Activated CD8-positive, alpha-beta memory T cell treated with anti-CD3 and anti-CD28 coated beads, Interleukin-2, amount 50 U/mL, for 24 hours (primary cell): ENCODE data around the gene PPA2.
A peak's percentile ranks its signal among the peaks of the same experiment; 100 is the strongest.
"Not testable (repeated sequence)": the region's sequence is repeated elsewhere in the genome, so short reads cannot be mapped to it uniquely, and the experiment has no call there.

Experiments used
- DNase-seq: peaks from one replicate; pipeline ENCODE4 v3.0.0-alpha.2; 2020; ENCODE audit errors: extremely low read depth

The PPA2 gene

DNA sequence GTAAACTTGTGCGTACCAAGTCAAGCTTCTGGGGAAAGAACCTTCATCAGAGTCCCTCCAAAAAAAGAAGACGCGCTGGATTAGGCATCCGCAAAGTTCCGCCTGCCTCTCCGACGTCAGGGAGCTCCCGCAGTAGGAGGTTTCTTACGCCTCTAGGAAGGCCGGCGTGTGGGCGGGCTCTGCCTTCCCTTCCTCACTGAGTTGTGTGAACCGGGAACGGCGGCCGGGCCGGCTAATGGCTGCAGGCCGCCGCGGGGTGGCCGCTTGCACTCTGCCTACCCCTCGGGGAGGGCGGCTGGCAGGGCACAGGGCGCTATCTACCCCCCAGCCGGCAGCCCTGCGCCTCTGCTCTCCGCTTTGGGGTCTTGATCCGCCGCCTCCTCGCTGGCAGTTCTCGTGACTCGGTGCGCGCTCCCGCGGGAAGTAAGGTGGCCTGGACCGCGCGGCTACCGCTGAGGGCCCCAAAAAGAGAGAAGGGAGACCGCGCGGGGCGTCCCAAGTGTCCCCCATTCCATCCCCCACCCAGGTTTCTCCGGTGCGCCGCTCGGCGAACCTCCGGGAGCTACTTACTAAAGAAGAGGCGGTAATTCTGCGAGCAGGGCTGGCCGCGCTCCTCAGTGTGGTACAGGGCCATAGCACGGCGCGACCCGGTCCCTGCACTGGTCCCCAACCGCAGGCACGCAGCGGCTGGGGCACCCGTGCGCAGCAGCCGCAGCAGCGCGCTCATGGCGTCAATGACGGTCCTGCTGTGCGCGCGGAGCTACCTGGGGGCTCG lies at the start of gene PPA2:
Gene PPA2, minus strand, starts transcription at position 739 of the 775 bp plus-strand sequence. Its CDS starts 12 bp downstream, at position 727.
- DNase-seq = peak; percentile 49

DNA sequence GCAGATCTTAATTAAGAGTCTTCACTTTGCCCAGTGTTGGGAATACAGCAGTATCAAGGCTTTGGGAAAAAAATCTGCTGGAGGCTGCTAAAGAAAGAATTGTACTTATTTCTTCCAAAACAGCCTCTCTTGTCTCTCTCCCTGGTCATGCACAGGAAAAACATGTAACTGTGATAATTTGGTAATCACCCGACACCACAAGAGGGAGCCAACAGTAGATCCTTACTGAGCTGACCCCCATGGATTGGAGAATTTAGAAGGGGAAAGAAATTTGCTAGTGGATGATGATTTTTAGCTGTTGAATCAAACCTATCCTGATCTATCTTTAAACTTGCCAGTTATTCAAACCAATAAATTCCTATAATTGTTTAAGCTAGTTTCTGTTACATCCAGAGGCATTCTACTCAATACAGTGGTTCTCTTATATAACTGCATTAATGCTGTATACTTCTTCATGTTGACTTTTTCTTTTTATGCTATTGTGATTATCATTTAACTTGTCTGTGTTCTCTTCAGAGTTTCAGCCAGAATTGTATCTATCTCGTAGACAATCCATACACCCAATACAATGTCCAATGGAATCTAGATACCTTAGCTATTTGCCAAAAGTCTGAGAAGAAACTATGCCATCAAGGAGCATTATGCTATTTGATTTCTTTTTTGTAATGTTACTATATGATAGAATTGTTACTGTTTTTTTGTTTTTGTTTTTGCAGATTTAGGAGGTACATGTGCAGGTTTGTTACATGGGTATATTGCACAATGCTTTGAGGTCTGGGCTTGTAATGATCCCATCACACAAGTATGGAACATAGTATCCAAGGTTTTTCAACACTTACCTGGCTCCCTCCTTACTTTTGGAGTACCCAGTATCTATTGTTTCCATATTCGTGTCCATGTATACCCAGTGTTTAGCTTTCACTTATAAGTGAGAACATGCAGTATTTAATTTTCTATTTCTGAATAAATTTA lies 47.2 kb upstream of the PPA2 start:
- DNase-seq = no peak

DNA sequence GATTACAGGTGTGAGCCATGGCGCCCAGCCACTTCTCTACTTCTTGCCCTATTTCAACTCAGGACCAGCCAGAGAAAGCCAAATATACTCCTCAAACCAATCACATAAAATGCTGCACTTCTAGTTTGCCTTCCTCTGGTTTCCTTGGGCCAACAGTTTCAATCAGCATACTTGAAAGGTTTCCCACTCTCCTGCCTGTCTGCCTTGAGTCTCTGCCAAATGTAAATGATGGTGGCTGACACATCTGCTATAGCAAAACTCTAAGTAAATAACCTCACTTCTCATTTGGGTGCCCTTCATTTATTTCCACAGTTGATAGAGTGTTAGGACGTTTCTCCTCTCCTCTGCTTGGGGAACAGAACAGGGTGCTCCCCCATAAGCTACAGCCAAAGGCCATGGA lies 36.4 kb upstream of the PPA2 start:
- DNase-seq = no peak

DNA sequence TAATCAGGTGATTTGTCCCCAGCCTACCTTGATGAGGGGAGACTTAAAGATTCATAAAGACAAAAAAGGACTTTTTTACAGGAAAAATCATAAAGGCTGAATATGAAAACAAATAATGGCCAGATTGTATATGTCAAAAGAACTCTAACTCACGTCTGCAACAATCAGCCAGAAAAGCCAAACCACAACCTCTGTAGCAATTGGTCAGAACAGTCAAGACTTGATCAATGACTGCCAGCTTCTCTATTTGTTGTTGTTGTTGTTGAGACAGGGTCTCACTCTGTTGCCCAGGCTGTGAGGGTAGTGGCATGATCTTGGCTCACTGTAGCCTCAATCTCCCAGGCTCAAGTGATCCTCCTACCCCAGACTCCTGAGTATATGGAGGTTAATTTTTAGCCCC lies 35.9 kb upstream of the PPA2 start:
- no peak for DNase-seq

DNA sequence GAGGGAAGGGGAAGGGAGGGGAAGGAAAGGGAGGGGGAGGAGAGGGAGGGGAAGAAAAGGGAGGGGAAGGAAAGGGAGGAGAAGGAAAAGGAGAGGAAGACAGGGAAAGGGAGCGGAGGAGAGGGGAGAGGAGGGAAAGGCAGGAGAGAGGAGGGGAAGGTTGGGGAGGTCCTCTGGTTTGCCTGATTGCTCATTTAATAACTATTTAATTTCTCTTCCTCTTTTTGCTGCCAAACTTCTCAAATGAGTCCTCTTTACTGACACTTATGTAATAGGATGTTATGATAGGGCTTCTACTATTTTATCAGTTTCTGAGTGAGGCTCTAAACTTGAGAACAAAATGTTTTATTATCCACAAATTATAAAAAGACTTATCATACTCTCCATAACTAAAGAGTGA lies 35.4 kb upstream of the PPA2 start:
- no peak for DNase-seq

DNA sequence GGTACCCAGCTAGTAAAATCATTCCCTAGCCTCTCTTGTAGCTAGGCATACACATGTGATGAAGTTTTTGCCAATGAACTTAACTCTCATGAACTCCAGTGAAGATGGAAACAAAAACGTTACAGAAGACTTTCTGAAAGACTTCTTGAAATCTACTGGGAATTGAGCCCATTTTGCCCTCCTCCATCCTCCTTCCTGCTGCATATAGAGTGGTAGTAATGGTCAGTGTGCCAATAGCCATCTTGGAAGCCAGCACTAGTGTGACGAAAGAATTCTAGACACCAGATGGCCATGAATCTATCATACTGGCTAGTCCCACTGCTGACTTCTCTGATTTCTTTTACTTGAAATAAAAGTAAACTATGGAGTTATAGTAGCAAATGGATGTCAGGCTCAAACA lies 30.9 kb upstream of the PPA2 start:
- no peak for DNase-seq

DNA sequence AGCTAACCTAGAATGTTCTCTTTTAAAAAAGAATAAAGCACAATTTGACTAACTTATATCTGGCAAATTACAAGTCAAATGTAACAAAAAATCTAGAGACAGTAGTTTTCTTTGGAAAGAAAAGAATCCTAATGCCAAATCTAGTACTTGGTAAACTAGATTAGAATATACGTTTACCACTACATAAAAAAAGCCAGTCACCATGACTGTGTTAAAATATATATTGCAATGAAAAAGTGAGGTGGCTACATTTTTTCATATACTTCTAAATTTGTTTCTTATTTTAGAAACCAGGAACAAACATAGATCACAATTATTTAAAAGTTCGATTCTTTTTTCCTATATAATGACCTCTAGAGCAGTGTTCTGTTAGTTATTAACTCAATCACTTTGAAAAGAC lies 29.6 kb upstream of the PPA2 start:
- DNase-seq = no peak

DNA sequence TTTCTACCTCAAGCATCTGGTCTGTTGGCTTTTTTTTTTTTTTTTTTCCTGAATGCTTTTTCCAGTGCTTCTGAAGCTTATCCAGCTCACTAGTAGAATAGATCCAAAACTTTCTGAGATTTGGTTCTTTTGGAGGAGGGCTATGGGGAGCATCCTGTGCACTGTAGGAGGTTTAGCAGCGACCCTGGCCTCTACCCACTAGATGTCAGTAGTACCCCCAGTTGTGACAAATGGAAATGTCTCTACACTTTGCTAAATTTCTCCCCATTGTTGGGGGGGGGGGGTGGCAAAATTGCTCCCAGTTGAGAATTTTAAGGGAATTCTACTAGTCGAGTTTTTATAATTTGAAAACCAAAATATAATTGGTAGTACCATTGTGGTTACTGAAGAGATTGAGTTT lies 23.0 kb upstream of the PPA2 start:
- DNase-seq = no peak

DNA sequence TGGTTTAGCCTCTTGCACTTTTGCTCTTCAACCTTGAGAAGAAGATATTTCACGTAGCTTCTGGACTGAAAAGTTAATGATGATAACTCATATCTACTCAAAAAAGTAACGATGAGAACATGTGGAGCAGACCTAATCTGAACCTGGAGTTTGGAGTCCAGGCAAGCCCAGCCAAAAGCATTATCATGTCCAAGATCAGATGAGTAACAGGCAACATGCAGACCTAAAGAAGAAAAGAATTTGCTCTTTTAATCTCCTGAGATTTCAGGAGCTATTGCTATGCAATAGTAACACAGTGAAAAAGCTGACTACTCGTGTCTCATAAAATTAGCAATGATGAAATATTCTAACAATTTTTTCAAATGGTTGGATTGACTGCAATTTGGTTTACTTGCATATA lies 21.8 kb upstream of the PPA2 start:
- DNase-seq = no peak

DNA sequence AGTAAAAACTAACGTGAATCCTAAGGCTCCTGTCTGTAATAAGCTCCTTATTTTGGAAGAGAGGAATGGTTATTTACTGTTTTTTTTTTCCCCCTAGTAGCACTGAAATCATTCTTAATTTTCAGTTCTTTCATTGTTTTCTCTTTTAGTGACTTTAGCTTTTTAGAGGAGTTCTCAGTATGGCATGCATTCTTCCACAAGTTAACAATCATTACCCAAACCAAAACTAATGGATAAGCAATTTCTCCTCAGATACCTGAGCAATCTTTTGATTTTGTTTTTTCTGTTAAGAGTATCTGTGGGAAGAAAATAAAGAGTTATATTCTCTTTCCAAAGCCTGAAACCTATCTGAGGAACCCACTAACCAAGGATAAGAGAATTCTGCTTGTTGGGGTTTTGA lies 16.7 kb upstream of the PPA2 start:
- DNase-seq = no peak

DNA sequence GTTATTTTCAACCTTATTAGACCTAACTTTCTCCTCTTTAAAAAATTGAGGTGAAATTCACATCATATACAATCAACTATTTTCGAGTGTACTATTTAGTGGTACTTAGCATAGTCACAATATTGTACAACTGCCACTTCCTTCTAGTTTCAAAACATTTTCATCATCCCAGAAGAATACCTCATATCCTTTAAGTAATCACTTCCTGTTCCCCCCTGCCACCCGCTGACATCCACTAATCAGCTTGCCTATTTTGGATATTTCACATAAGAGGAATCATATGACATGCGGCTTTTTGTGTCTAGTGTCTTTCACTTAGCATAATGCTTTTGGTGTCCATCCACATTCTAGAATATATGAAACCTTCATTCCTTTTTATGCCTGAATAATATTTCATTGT lies 10.0 kb upstream of the PPA2 start:
- DNase-seq = no peak

DNA sequence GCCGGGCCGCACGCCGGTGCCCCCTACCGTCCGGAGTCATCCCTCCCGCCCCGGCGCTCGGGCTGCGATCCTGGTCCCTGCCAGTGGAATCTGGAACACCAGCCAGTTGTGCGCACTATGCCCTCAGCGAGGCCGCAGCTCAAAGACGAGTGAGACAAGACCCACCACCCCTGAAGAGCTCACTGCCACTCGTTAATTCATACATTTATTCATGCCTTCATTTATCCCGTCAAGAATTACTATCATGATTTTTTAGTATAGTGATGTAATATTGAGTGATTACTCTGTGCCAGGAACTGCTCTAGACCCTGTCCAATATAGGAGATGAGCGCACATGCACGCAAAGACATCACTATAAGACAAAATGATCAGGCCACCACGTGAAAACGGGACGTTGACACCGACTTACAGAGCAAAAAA lies 247 bp upstream of the PPA2 start:
- DNase-seq = no peak

DNA sequence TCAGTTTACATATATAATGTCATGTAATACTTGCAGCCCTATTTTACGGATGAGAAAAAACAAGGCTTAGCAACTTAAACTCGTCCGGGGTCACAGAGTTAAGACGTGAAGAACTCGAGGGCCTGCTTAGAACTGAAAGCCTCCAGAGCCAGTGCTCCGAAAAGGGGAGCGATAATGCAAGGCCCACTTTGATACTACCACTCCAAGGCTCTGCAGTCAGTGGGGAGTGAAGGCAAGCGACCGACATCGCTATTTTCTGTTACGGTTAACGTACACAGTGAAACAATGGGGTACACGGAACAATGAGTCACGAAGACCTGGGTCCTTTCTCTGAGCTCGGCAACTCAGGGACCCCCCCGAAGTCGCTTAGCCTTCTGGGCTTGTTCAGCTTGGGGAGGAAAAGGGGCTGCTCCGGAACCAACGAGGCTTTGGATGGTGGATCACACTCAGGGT lies 965 bp downstream of the PPA2 start:
- peak; percentile 30 for DNase-seq

DNA sequence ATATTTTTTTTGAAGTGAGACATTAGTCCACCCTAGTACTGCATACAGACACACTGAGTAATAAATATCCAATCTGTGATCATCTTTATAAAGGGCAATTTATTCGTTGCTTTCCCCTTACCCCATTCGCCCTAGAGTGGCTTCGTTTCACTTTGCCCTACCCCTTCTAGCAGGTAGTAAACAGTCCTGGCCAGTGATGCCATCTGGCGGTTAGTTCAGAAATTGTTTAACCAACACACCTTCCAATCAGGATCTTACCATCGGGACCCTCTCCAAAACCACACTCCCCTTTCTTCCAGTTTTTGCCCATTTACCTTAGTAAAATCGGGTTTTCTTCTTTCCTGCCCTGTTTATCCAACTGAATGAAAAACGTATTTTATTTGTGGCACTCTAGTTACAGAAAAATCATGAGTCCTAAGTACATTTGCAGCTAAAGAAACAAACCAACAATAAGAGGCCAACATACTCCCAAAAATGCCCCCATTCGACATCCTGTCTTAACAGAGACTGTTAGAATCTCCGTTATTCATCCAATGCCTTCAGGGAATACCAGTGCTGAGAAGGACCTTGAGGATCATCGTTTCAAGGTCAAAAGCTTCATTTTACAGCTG lies 2.2 kb downstream of the PPA2 start:
- DNase-seq = peak; percentile 33

DNA sequence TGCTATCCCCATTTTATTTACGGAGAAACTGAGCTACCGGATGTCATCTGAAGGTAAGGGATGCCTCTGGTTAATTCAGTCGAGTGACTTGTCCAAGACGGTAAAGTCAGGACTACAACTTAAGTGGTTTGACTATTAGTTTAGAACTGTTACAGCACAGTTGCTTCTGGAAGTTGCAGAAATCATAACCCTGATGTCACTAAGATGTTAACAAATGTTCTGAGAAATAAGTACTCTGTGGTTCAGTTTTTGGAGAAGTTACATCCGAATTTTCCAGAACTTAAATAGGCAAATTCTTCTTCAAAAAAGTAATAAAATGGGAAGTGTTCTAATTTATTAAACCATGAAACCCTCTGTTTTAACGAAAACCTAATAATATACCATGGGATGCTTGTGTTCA lies 3.1 kb downstream of the PPA2 start:
- DNase-seq = no peak

DNA sequence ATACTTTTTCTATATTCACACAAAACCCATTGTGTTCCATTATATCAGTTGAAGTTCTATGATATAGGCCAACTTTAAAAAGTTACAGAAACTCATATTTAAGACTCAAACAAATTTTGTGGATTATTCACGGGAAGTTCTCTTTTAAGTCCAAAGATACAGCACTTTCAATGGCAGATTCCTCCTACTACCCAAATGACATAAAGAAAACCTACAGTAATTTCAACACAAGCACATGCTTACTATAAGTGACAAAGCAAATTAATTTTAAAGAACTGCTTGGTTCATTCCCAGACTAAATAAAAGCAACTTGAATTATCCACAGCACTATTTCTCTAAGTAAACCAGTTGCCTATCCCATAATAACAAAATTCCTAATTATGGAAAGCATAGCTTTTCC lies 4.1 kb downstream of the PPA2 start:
- no peak for DNase-seq

DNA sequence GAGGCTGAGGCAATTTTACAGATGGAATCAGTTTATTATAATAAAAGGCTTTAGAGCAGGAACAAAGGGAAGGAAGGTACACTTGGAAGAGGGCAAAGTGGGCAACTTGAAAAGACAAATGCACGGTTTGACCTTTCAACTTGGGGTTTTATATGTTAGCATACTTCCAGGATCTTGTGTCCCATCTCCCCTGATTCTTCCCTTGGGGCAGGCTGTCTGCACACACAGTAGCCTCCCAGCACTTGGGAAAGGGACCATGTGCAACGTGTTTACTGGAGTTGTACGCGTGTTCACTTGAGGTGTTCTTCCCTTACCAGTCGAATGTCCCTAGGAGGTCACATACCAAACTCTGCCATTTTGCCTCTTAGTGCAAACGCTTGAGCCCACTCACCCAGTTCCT lies 7.3 kb downstream of the PPA2 start:
- no peak for DNase-seq

DNA sequence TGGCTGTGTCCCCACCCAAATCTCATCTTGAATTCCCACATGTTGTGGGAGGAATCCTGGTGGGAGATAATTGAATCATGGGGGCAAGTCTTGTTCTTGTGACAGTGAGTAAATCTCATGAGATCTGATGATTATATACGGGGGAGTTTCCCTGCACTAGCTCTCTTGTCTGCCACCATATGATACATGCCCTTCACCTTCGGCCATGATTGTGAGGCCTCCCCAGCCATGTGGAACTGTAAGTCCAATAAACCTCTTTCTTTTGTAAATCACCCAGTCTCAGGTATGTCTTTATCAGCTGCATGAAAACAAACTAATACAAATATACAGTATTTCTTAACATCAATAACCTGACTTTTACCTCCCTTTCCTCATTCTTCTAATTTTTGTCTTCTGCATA lies 9.3 kb downstream of the PPA2 start:
- not testable (repeated sequence) for DNase-seq

DNA sequence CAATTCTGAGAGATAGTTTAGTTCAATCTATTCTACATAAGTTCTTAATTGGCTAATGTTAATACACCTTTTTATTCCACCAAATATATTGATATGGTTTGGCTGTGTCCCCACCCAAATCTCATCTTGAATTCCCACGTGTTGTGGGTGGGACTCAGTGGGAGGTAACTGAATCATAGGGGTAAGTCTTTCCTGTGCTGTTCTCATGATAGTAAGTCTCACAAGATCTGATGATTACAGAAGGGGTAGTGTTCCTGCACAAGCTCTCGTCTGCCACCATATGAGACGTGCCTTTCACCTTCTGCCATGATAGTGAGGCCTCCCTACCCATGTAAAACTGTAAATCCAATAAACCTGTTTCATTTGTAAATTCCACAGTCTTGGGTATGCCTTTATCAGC lies 11.3 kb downstream of the PPA2 start:
- DNase-seq = no peak

DNA sequence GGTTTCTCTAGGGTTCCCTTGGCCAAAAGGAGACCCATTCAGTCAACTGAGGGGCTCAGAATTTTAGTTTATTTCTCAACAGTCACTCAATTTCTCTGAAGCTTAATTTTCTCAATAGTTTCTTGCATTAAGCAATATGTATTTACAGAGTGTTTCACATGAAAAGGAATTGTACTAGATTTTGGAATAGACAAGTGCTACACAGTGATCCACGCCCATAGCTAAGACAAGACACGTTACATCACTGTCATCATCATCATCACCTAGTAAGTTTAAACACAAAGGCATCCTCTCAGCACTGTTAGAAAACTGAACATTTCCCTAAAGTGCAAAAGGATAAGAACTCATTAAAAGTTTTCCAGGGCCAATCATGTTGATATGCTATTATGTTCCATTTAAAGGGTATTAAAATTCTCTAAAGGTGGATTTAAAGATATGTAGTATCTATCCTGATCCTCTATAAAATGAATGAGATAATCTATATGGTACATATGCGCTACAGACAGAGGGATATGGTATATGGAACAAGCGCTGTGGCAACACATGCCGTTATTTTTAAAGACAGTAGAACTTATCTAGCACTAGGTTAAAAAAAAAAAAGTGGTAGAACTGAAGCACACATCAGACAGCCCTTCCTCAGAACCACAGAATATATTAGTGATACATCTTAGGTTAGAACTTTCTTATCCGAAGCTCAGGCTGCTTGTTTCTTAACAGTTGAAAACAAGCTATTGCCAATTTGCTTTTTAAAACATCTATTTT lies 12.1 kb downstream of the PPA2 start:
- DNase-seq = no peak

DNA sequence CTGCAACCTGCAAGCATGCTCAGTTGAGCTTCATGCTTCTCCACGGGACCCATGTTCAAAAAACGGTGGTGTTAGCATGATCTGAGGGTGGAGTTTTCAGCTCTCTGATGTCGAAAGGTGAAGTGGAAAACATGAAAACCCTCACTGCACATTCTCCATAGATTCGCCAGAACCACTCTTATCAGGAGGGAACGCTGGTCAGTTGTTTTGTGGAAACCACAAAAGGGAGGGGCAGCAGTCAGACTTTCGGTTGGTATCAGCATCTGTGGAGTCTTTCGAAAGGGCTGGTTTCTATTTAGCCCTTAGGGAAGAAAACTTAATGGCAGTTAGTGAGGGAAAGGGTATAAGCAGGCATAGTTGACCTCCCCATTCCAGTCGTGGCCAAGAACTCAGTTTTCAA lies 12.6 kb downstream of the PPA2 start:
- no peak for DNase-seq

DNA sequence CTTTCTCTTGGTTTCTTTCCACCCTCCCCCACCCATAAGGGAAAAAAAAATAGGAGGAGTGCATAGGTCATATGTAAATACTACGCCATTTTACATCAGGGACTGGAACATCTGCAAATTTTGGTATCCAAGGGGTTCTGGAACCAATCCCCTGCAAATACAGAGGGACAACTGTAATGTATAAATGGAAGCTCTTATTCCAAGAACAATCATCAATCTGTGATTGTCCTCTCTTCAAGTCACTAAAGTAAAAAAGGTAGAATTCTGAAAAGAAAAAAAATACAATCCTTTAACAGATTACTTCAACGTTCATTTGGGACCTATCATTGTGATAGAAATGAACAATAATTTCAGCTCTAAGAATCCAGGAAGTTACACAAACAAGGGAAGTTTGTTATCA lies 13.6 kb downstream of the PPA2 start:
- no peak for DNase-seq
